HG03432 (cell line): Measurements from ENCODE around the gene SSC5D.
"Not testable (repeated sequence)": the region's sequence is repeated elsewhere in the genome, so short reads cannot be mapped to it uniquely, and the experiment has no call there.

Experiments used
- ATAC-seq: cut with Tn5 transposase; IDR thresholded peaks from one replicate; pipeline ENCODE4 v1.9.1; 2021; ENCODE audit warnings: mild to moderate bottlenecking, moderate library complexity; ENCODE audit not compliant: unreplicated experiment

SSC5D gene

DNA sequence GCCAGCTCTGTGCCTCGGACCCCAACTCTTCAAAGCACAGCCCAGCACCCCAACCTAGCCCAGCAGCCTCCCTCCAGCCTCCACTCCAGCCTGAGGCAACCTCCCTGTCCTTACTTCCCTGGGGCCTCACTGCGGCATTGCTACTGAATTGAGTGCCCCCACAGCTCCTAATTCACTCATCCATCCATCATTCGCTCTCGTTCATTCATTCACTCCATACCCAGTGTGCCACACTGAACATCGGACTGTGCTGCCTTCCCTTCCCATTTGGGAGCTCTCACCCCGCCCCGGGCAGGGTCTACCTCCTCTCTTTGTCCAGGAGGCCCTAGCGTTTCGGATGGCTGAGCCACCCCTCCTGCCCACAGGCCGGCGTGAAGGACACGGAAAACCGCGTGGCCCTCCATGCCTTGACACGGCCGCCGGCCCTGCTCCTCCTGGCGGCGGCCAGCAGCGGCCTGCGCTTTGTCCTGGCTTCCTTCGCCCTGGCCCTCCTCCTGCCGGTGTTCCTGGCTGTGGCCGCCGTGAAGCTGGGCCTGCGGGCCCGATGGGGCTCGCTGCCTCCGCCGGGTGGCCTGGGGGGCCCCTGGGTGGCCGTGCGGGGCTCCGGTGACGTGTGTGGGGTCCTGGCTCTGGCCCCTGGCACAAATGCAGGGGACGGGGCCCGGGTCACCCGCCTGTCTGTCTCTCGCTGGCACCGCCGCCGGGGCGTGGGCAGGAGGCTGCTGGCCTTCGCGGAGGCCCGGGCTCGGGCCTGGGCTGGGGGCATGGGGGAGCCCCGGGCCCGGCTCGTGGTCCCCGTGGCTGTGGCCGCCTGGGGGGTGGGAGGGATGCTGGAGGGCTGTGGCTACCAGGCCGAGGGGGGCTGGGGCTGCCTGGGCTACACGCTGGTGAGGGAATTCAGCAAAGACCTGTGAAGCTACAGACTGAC, 1.9 kb upstream of the SSC5D start:
- no peak for ATAC-seq

GRCh38 chr19:55486971-55487923, 989 bp upstream of the SSC5D start:
- ATAC-seq, result no peak

GRCh38 chr19:55488986-55489710, 912 bp downstream of the SSC5D start:
- ATAC-seq, result no peak

GRCh38 chr19:55489711-55490477, 1.7 kb downstream of the SSC5D start:
- ATAC-seq, result no peak

GRCh38 chr19:55490478-55491432, 2.5 kb downstream of the SSC5D start:
- no peak for ATAC-seq

DNA sequence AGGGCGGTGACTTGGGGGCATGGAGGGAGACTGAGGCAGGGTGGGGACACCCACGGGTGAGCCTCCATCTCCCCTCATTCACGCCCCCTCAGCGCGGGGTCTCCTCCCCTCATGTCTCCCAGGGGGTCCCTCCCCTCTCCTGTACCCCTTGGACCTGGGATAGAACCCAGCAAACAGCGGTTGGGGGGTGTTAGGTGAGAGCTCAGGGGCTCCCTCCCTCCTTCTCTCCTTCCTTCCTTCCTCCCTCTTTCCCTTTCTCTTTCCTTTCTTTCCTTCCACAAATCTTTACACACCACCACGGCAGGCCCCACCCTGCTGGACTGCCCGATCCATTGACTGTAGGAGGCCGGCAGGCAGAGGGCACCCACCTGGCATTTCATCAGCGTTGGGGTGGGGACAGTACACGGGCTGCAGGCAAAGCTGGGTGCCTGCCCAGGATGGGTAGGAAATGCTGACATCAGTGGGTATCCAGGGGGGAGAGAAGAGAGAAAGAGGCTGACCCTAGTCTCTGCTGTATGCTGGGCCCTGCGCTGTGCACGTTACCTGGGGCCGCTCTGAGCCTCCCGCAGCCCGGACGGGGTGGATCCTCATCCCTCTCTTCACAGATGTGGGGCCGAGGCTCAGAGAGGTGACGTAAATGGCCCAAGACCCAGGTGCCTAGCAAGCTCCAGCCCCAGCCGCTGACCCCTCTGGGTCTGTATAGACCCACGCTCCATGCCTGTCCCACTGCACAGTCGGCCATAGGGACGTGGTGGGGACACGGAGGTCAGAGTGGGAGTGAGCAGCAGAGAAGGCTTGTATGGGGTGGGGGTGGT, 3.5 kb downstream of the SSC5D start:
- ATAC-seq, result no peak

GRCh38 chr19:55492362-55492944, 4.2 kb downstream of the SSC5D start:
- ATAC-seq, result no peak

DNA sequence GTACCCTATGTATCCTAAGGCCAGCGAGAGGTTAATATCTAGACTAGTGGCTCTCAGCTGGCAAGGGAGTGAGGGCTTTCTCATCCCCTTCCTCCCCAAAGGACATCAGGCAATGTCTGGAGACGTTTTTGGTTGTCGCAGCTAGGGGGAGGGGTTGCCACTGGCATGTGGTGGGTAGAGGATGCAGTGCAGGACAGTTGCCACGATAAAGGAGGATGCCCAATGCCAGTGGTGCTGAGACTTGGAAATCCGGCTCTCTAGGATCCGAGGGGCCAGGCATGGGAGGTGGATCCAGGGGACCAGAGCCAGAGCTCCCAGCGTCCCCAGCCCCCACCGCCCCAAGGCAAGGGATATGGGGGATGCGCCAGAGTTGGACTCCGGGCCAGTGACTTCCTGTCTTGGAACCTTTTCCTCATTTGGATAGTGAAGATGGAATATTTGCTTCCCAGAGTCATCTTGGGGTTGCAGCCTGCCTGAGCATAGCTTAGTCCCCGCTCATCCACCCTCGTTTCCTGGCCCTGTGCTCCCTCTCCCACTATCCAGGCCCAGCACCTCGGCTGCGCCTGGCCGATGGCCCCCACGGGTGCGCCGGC, 4.9 kb downstream of the SSC5D start:
- no peak for ATAC-seq

GRCh38 chr19:55493645-55494171, 5.5 kb downstream of the SSC5D start:
- no peak for ATAC-seq

GRCh38 chr19:55494172-55494761, 6.0 kb downstream of the SSC5D start:
- ATAC-seq, result no peak

DNA sequence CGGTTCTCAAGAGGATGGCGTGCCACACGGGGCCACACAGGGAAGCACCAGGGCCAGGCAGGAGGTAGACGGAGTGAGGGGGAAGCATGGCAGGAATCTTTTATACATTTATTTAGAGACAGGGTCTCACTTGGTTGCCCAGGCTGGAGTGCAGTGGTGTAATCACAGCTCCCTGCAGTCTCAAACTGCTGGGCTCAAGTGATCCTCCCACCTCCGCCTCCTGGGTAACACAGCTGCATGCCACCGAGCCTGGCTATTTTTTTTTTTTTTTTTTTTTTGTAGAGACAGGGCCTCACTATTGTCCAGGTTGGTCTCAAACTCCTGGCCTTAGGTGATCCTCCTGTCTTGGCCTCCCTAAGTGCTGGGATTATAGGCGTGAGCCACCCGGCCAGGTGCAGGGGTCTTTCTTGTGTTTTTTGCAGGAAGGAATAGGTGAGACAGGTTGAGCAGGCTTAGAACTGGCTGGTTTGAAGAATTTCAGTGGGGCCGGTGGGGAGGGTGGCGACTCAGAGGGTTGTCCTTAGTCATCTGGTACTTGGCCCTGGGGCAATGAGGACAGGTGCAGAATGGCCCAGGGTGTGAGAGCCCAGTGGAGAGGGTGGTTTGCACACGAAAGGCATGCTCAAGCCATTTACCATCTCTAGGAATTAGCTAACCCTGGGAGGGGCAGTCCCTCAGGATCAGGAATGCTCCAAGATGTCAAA, 7.6 kb downstream of the SSC5D start:
- ATAC-seq, result no peak

- ATAC-seq, result not testable (repeated sequence)
Measured at GRCh38 chr19:55496820-55497219, 8.6 kb downstream of the SSC5D start.

- ATAC-seq, result no peak
Measured at GRCh38 chr19:55497763-55498162, 9.5 kb downstream of the SSC5D start.

DNA sequence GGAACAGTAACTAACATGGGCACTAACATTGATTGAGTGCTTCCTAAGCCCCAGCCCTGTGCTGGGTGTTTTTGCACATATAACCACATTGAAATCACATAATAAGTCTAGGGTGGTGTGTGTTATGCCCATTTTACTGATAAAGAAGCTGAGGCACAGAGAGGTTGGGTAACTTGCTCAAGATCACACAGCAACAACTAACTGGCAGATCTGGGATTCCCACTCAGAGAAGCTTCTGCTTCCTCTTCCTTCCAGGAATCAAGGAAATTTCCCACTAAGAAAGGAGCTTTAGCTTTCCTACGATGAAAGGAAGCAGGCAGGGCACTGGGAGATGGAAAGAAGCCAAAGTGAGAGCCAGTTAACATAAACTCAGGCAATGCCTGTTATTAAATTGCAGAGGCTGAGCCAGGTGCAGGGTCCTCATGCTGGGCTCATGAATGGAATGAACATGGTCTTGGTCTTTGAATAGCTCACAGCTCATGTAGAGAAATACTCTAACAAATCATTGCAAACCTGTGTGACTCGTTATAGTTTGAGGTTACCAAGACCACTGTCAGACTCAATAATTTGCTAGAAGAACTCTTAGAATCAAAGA, 10.1 kb downstream of the SSC5D start:
- ATAC-seq, result no peak

DNA sequence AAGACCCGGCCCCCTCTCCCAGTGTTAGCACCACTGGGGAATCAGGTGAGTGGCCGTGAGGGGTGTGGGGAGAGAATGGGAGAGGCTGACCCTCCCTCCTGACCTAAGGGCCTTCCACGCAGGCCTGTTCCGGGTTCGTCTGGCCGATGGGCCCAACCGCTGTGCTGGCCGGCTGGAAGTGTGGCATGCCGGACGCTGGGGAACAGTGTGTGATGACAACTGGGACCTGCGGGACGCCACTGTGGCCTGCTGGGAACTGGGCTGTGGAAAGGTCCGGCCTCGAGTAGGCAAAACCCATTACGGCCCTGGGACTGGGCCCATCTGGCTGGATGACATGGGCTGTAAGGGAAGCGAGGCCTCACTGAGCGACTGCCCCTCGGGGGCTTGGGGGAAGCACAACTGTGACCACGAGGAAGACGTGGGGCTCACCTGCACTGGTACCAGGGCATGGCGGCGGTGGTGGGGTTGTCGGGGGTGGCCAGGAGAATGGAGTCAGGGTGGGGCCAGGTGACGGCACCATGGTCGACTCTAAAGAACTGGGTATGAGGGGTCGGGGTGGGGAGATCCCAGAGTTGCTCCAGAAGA, 12.2 kb downstream of the SSC5D start:
- no peak for ATAC-seq
